ENCODE data around the gene TCOF1.
A peak's percentile ranks its signal among the peaks of the same experiment; 100 is the strongest.

The TCOF1 gene

GRCh38 chr5:150393096-150393645, 35.7 kb downstream of the TCOF1 start:
- TF ChIP-seq CTCF (IDR thresholded peaks at IDR 0.05; ENCODE audit: control insufficient read depth, insufficient read depth, low read depth, low read length, missing control alignments): no peak
- DNase-seq (ENCODE audit: low read depth): no peak

GRCh38 chr5:150394131-150394530, 36.6 kb downstream of the TCOF1 start:
- no peak for DNase-seq (ENCODE audit: low read depth)
- H3K4me3 ChIP-seq (ENCODE audit: control insufficient read depth, low read depth, low read length): no peak overlapping the region
- TF ChIP-seq CTCF (IDR thresholded peaks at IDR 0.05; ENCODE audit: control insufficient read depth, insufficient read depth, low read depth, low read length, missing control alignments): no peak

More at GRCh38 chr5:150393096-150393645, 35.7 kb downstream of the TCOF1 start:
- no peak overlapping the region for H3K4me3 ChIP-seq (ENCODE audit: control insufficient read depth, low read depth, low read length)

GRCh38 chr5:150394912-150395687, 37.6 kb downstream of the TCOF1 start:
- TF ChIP-seq CTCF (IDR thresholded peaks at IDR 0.05; ENCODE audit: control insufficient read depth, insufficient read depth, low read depth, low read length, missing control alignments): no peak

GRCh38 chr5:150395688-150395975, 38.1 kb downstream of the TCOF1 start:
- TF ChIP-seq CTCF (IDR thresholded peaks at IDR 0.05; ENCODE audit: control insufficient read depth, insufficient read depth, low read depth, low read length, missing control alignments): no peak
- no peak for DNase-seq (ENCODE audit: low read depth)
- no peak overlapping the region for H3K4me3 ChIP-seq (ENCODE audit: control insufficient read depth, low read depth, low read length)

More at GRCh38 chr5:150394912-150395687, 37.6 kb downstream of the TCOF1 start:
- no peak for DNase-seq (ENCODE audit: low read depth)
- H3K4me3 ChIP-seq (ENCODE audit: control insufficient read depth, low read depth, low read length): no peak overlapping the region

- no peak for TF ChIP-seq CTCF (IDR thresholded peaks at IDR 0.05; ENCODE audit: control insufficient read depth, insufficient read depth, low read depth, low read length, missing control alignments)
- H3K4me3 ChIP-seq (ENCODE audit: control insufficient read depth, low read depth, low read length): no peak overlapping the region
- no peak for DNase-seq (ENCODE audit: low read depth)
These were observed 38.8 kb downstream of the TCOF1 start for GRCh38 chr5:150396267-150396666.

GRCh38 chr5:150397146-150397781, 39.8 kb downstream of the TCOF1 start:
- H3K4me3 ChIP-seq (ENCODE audit: control insufficient read depth, low read depth, low read length): no peak overlapping the region
- DNase-seq (ENCODE audit: low read depth): peak; percentile 16
- TF ChIP-seq CTCF (IDR thresholded peaks at IDR 0.05; ENCODE audit: control insufficient read depth, insufficient read depth, low read depth, low read length, missing control alignments): no peak

Measured in AG09309 (cell line).